Keratinocyte (primary cell): ENCODE results near the gene CDCP1. TPM values are rescaled to one million over a fixed set of nuclear protein-coding genes. Genes with fewer than 3 reads are reported as not detected.

Experiments
- DNase-seq: peaks from one replicate; pipeline ENCODE4 v3.0.0-alpha.2; 2011; ENCODE audit warnings: low read depth, missing footprints, low spot score
- FAIRE-seq: peaks from 2 replicates; lab custom pipeline; 2011; peaks lifted over from hg19 to GRCh38; lab: Jason Lieb, UNC
- H2AFZ ChIP-seq: 2 replicates; pipeline ENCODE4 v1.6.0; 2012; ENCODE audit warnings: low read length, control low read depth, inconsistent platforms; ENCODE audit not compliant: control insufficient read depth
- H3K27ac ChIP-seq: 2 replicates; pipeline ENCODE4 v1.5.1; 2011; ENCODE audit warnings: low read length; ENCODE audit not compliant: control insufficient read depth, insufficient read depth
- H3K27me3 ChIP-seq: 3 replicates; pipeline ENCODE4 v1.6.0; 2011; ENCODE audit warnings: low read length; ENCODE audit not compliant: control insufficient read depth, insufficient read depth; ENCODE audit errors: extremely low read depth
- H3K36me3 ChIP-seq, 2 experiments: 2 replicates in 1 of 2; 3 replicates in 1 of 2; pipeline ENCODE4 v1.5.1; 2011; ENCODE audit warnings: low read length in 2 of 2, mild to moderate bottlenecking in 1 of 2; ENCODE audit not compliant: control insufficient read depth in 2 of 2, insufficient read depth in 2 of 2; ENCODE audit errors: extremely low read depth in 1 of 2
- H3K4me1 ChIP-seq: 3 replicates; pipeline ENCODE4 v1.5.1; 2011; ENCODE audit warnings: low read length; ENCODE audit not compliant: control insufficient read depth, insufficient read depth; ENCODE audit errors: extremely low read depth
- H3K4me2 ChIP-seq: 3 replicates; pipeline ENCODE4 v1.6.0; 2011; ENCODE audit warnings: low read depth, low read length; ENCODE audit not compliant: control insufficient read depth, insufficient read depth; ENCODE audit errors: extremely low read depth
- H3K4me3 ChIP-seq, 3 experiments: fragments of 200-600 bp in 1 of 3; sonication (generic) in 1 of 3; 2 replicates in 2 of 3; 3 replicates in 1 of 3; pipeline ENCODE4 v1.5.1; 2011 to 2016; ENCODE audit warnings: low read length in 3 of 3, mild to moderate bottlenecking in 3 of 3, control low read depth in 2 of 3, inconsistent platforms in 1 of 3, low read depth in 1 of 3, mixed read lengths in 1 of 3, mixed run types in 1 of 3, moderate library complexity in 1 of 3; ENCODE audit not compliant: control insufficient read depth in 2 of 3, insufficient read depth in 2 of 3; ENCODE audit errors: extremely low read depth in 1 of 3
- H3K79me2 ChIP-seq: 2 replicates; pipeline ENCODE4 v1.6.0; 2012; ENCODE audit warnings: low read length; ENCODE audit not compliant: control insufficient read depth, insufficient read depth
- H3K9ac ChIP-seq: 3 replicates; pipeline ENCODE4 v1.6.0; 2011; ENCODE audit warnings: low read length; ENCODE audit not compliant: control insufficient read depth, insufficient read depth; ENCODE audit errors: extremely low read depth
- H3K9me1 ChIP-seq: 3 replicates; pipeline ENCODE4 v1.6.0; 2011; ENCODE audit warnings: low read length; ENCODE audit not compliant: control insufficient read depth, insufficient read depth; ENCODE audit errors: extremely low read depth
- H3K9me3 ChIP-seq: 2 replicates; pipeline ENCODE4 v1.5.1; 2012; ENCODE audit warnings: low read depth, low read length; ENCODE audit not compliant: control insufficient read depth
- H4K20me1 ChIP-seq: 3 replicates; pipeline ENCODE4 v1.6.0; 2011; ENCODE audit warnings: low read length; ENCODE audit not compliant: control insufficient read depth, insufficient read depth; ENCODE audit errors: extremely low read depth
- EZH2 ChIP-seq: IDR thresholded peaks from one replicate; pipeline ENCODE4 v1.6.1; 2012; ENCODE audit warnings: inconsistent platforms, mild to moderate bottlenecking, low read length, moderate library complexity
- dilution Hi-C: fragments of 300-500 bp; cut with MboI; formaldehyde crosslinking; loops from one replicate; pipeline ENCODE4 v1.7.0; 2020; ENCODE audit warnings: low sequenced_read_pairs; ENCODE audit not compliant: extremely low pct_ligation_motif_present
- polyA plus RNA-seq, 5 experiments: library from polyadenylated mRNA; depleted of rRNA in 3 of 5; stranded (reverse) in 3 of 5; stranded (forward) in 1 of 5; unstranded in 1 of 5; fragments of >200 nt; gene quantifications; 1 replicate in 1 of 5; 2 replicates in 3 of 5; 3 replicates in 1 of 5; pipeline versions ENCODE4 v1.2.1 to v1.2.3, GENCODE V29; 2011 to 2012; ENCODE audit warnings: missing spikeins in 2 of 5, low read depth in 1 of 5, low replicate concordance in 1 of 5
- TF ChIP-seq, protein P1 (sequence below), 3 experiments: IDR thresholded peaks in 1 of 3; conservative IDR thresholded peaks in 1 of 3; optimal IDR thresholded peaks in 1 of 3; 2 replicates in 2 of 3; 3 replicates in 1 of 3; pipeline versions ENCODE3 to v1.5.1; 2011; ENCODE audit warnings: low read length in 3 of 3, mild to moderate bottlenecking in 3 of 3, moderate library complexity in 2 of 3, control low read depth in 1 of 3, inconsistent platforms in 1 of 3; ENCODE audit not compliant: insufficient read depth in 2 of 3; ENCODE audit errors: extremely low read depth in 1 of 3

CDCP1 gene
- polyA plus RNA-seq, 1 donor (not counting 4 experiments of a cell fraction or from before 2014, with no cell fraction given): 85.8 TPM

DNA sequence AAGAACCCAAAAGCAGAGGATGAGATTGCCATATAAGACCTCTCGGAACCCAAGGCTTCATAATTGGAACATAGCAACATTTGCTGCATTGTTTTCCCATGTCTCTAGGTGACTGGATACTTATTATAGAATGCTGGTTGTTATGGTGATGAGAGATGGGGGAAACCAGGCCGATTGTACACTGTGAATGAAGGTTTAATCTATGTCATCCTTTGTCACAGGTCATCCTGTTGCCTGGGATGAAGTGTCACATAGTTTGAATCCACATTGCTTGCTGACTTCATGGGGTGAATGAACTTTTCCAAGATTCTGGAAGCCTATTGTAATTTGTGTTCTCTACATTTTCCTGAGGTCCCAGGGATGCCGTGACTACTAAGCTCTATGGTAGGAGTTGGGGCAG is 78.2 kb downstream of the CDCP1 start:
- dilution Hi-C loops: no loop called here
- TF ChIP-seq, protein P1, sequence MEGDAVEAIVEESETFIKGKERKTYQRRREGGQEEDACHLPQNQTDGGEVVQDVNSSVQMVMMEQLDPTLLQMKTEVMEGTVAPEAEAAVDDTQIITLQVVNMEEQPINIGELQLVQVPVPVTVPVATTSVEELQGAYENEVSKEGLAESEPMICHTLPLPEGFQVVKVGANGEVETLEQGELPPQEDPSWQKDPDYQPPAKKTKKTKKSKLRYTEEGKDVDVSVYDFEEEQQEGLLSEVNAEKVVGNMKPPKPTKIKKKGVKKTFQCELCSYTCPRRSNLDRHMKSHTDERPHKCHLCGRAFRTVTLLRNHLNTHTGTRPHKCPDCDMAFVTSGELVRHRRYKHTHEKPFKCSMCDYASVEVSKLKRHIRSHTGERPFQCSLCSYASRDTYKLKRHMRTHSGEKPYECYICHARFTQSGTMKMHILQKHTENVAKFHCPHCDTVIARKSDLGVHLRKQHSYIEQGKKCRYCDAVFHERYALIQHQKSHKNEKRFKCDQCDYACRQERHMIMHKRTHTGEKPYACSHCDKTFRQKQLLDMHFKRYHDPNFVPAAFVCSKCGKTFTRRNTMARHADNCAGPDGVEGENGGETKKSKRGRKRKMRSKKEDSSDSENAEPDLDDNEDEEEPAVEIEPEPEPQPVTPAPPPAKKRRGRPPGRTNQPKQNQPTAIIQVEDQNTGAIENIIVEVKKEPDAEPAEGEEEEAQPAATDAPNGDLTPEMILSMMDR (optimal IDR thresholded peaks at IDR 0.05 in 1 of 3, IDR thresholded peaks at IDR 0.05 in 1 of 3, conservative IDR thresholded peaks at IDR 0.05 in 1 of 3; ENCODE audit: extremely low read depth in 1 of 3, insufficient read depth in 2 of 3, low read length in 3 of 3): no peak
- no peak for TF ChIP-seq EZH2
- Histone ChIP-seq H3K4me3 (no peak overlapping the region), H3K27me3 (no peaks in the 10 kb centered on the region), H3K36me3 (no peaks in the 10 kb centered on the region), H3K9me3 (no peaks in the 10 kb centered on the region), H3K79me2 (no peaks in the 10 kb centered on the region), H4K20me1 (no peaks in the 10 kb centered on the region), H3K4me2 (no peak overlapping the region), H3K27ac (no peak overlapping the region), H3K4me1 (peaks cover 13% of the 10 kb centered on the region), H3K9ac (no peak overlapping the region), H2AFZ (no peak overlapping the region), H3K9me1 (no peaks in the 10 kb centered on the region)
- no peak for DNase-seq
- FAIRE-seq: no peak

DNA sequence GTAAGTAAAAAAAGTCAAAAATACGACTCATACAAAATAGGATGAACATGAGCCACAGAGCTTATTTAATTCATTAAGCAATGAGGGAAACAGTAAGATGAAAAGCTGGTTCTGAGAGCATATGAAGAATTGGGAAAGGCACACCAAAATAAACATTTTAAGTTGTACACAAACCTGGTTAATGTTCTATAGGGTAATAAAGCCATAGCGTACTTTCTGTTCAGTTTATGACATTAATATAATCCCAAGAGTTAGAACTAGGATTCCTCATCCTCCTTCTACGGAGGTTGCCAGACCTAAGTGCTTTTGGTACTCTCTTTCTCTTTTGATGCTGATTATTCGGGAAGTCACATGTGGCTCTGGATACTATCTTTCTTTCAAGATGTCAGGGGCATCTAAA is 78.7 kb downstream of the CDCP1 start:
- TF ChIP-seq EZH2: no peak
- TF ChIP-seq, protein P1 (optimal IDR thresholded peaks at IDR 0.05 in 1 of 3, IDR thresholded peaks at IDR 0.05 in 1 of 3, conservative IDR thresholded peaks at IDR 0.05 in 1 of 3; ENCODE audit: extremely low read depth in 1 of 3, insufficient read depth in 2 of 3, low read length in 3 of 3): no peak
- no peak overlapping the region for H3K4me2 ChIP-seq
- dilution Hi-C loops: no loop called here
- no peaks in the 10 kb centered on the region for H3K9me1 ChIP-seq
- H3K27me3 ChIP-seq: no peaks in the 10 kb centered on the region
- no peaks in the 10 kb centered on the region for H4K20me1 ChIP-seq
- H3K9me3 ChIP-seq: no peaks in the 10 kb centered on the region
- H3K4me1 ChIP-seq: peaks cover 13% of the 10 kb centered on the region
- no peak overlapping the region for H3K9ac ChIP-seq
- H3K27ac ChIP-seq: no peak overlapping the region
- DNase-seq (no peak), FAIRE-seq (no peak)
- no peaks in the 10 kb centered on the region for H3K36me3 ChIP-seq
- no peak overlapping the region for H3K4me3 ChIP-seq
- H3K79me2 ChIP-seq: no peaks in the 10 kb centered on the region
- H2AFZ ChIP-seq: no peak overlapping the region
